OCI-M1 (cell line): Measurements from ENCODE around the gene PGA4.
A peak's percentile ranks its signal among the peaks of the same experiment; 100 is the strongest.
"Not testable (repeated sequence)": the region's sequence is repeated elsewhere in the genome, so short reads cannot be mapped to it uniquely, and the experiment has no call there.

ENCODE experiments used
- DNase-seq: peaks from one replicate; lab custom pipeline; 2025; lab: John Stamatoyannopoulos, UW

PGA4 gene

DNA sequence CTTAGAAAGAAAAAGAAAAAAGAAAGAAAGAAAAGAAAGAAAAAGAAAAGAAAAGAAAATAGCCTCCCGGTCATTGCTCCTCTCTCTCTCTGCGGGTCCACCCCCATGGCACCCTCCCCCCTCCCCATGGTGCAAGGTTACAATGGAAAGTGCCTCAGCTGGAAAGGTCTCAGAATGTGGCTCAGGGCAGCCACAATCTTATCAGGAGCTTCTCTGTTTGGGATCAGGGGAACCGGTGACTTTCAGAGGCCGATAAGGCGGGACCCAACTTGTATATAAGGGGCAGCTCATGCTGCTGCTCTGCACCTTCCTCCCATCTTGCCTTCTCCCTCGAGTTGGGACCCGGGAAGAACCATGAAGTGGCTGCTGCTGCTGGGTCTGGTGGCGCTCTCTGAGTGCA lies at the start of gene PGA4:
TSS of gene PGA4 (plus strand) at position 301 of the 400 bp plus-strand sequence. CDS start at position 355, 54 bp downstream.
- DNase-seq: not testable (repeated sequence)

- no peak for DNase-seq
Observed at GRCh38 chr11:61172356-61172755, 49.8 kb upstream of the PGA4 start.

DNA sequence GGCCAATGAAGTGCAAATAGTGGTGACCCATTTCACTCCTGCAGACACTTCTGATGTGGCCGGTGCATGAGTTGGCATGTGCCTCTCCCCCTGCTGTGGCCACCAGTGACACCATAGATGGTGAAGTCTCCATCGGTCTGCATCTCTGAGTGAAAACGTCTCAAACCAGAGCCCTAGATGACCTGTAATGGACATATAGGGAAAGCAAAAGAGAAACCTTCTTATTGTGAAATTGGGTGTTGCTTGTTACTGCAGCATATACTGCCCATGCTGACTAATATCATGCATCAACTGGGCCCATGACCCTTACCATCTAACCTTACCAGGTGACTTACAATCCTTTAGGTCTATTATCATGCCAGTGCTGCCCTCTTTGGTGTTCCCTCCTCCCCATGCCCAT lies 49.3 kb upstream of the PGA4 start:
- DNase-seq: no peak

- DNase-seq: peak; percentile 65
Observed at GRCh38 chr11:61173456-61173855, 48.7 kb upstream of the PGA4 start.

GRCh38 chr11:61174273-61174672 lies 47.9 kb upstream of the PGA4 start:
- no peak for DNase-seq

GRCh38 chr11:61174949-61175348 lies 47.2 kb upstream of the PGA4 start:
- DNase-seq: no peak

GRCh38 chr11:61176446-61176845 lies 45.7 kb upstream of the PGA4 start:
- no peak for DNase-seq

GRCh38 chr11:61180205-61180604 lies 41.9 kb upstream of the PGA4 start:
- DNase-seq: not testable (repeated sequence)

DNA sequence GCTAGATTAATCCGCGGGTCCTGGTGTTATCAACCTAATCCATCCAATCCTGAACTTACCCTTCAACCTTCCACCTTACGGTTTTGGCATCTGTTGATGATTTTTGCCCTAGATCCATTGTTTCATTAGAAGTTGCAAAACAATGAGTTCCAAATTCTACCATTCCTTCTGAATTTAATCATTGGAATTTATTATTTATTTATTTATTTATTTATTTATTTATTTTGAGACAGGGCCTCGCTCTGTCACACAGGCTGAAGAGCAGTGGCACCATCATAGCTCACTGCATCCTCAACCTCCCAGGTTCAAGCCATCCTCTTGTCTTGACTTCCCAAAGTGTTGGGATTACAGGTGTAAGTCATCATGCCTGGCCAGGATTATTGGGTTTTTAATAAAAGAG lies 40.7 kb upstream of the PGA4 start:
- no peak for DNase-seq

GRCh38 chr11:61183645-61184044 lies 38.5 kb upstream of the PGA4 start:
- DNase-seq: no peak

DNA sequence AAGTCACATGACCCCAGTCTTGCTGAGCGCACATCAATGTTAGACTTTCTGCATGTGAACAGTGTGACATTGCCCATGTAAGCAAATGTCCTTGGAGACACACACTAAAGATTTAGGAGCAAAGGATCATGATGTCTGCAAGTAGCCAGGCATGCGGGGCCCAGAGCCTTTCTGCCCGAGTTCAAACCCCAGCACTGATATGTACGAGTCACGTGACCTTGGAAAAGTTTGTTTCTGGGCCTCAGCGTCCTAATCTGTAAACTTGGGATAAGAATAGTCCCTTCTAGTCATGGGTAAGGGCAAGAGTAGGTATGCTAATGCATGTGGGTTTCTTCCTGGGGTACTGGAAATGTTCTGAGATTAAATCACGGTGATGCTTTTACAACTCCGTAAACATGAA lies 35.6 kb upstream of the PGA4 start:
- DNase-seq: no peak

DNA sequence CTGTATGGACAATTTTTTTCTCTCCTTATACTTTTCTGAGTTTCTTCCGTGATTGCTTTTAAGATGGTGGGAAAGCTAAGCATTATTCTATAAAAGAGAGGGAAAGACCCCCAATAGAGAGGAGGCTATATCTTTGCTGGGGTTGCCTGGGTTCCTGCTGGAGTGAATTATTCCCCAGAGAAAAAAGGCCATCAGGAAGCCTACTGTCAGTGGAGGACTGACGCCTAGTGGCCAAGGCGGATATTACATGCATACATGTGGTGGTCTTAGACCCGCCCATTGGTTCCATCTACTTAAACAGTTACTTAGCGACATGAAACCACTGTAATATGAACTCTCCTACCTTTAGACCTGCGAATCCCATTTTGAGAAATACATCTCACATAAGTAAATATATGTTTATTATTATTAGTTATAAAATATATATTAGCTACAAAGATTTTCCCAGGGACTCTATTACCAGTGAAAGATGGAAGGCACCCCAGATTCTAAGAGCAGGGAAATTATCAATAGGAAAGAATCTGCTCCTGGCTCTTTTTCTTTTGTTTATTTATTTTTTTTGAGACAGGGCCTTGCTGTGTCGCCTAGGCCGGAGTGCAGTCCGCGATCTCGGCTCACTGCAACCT lies 34.5 kb upstream of the PGA4 start:
- DNase-seq: peak; percentile 81

DNA sequence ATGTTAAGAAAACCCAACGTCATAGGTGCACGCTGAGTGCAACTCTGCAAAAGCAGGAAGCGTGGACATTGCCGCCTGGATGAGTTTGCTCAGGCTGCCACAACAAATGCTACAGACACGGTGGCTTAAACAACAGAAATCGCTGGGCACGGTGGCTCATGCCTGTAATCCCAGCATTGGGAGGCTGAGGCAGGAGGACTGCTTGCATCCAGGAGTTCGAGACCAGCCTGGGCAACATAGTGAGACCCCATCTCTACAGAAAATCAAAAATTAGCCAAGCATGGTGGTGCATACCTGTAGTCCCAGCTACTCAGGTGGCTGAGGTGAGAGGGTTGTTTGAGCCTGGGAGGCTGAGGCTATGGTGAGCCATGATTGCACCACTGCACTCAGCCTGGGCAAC lies 32.2 kb upstream of the PGA4 start:
- DNase-seq: no peak

DNA sequence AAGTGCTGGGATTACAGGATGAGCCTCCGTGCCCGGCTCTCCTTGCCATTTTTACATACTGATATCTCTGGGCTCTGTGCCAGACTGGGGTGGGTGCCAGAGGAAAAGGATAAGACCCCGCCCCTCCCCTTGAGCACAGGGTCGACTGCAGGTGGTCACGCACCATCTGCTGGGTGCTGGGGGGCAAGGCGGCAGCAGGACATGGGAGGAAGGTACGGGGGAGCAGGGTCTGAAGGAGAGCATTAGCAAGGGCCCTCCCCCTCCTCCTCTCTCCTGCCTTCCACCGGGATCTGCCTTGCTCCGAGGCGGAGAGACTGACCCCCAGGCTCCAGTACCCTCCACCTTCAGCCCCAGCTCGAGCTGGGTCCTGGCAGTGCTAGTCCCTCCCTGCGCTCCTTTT lies 28.6 kb upstream of the PGA4 start:
- no peak for DNase-seq

GRCh38 chr11:61194169-61194671 lies 27.9 kb upstream of the PGA4 start:
- no peak for DNase-seq

- no peak for DNase-seq
Observed at GRCh38 chr11:61194981-61195695, 27.0 kb upstream of the PGA4 start.

GRCh38 chr11:61195719-61196118 lies 26.4 kb upstream of the PGA4 start:
- no peak for DNase-seq

GRCh38 chr11:61198361-61198760 lies 23.8 kb upstream of the PGA4 start:
- DNase-seq: no peak

- DNase-seq: no peak
Observed at GRCh38 chr11:61198948-61199523, 23.1 kb upstream of the PGA4 start.

DNA sequence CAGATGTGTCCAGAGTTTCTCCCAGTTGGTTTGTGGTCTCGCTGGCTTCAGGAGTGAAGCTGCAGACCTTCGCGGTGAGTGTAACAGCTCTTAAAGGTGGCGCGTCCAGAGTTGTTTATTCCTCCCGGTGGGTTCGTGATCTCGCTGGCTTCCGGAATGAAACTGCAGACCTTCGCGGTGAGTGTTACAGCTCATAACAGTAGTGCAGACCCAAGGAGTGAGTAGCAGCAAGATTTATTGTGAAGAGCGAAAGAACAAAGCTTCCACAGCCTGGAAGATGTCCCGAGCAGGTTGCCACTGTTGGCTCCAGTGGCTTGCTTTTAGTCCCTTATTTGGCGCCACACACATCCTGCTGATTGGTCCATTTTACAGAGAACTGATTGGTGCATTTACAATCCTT lies 20.7 kb upstream of the PGA4 start:
- DNase-seq: no peak

DNA sequence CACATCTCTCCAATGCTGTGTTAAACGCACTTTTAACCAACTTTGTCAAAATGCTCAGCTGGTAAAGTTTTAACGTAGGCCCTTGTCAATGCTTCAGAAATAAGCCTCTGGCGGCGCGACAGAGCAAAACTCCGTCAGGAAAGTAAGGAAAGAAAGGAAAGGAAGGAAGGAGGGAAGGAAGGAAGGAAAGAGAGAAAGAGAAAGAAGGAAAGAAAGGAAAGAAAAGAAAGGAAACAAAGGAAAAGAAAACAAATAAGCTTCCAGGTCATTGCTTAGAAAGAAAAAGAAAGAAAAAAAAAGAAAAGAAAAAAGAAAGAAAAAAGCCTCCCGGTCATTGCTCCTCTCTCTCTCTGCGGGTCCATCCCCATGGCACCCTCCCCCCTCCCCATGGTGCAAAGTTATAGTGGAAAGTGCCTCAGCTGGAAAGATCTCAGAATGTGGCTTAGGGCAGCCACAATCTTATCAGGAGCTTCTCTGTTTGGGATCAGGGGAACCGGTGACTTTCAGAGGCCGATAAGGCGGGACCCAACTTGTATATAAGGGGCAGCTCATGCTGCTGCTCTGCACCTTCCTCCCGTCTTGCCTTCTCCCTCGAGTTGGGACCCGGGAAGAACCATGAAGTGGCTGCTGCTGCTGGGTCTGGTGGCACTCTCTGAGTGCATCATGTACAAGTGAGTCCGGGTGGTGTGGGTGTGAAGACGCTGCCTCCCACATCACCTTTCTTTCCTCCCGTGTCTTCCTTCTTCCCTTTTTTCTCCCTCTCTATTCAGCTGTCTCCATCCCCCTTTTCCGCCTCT lies 19.0 kb upstream of the PGA4 start, which contains the start of gene PGA3:
TSS of gene PGA3 (plus strand) at position 566 of the 797 bp plus-strand sequence. CDS start at position 616, 50 bp downstream.
- DNase-seq: peak; percentile 25

DNA sequence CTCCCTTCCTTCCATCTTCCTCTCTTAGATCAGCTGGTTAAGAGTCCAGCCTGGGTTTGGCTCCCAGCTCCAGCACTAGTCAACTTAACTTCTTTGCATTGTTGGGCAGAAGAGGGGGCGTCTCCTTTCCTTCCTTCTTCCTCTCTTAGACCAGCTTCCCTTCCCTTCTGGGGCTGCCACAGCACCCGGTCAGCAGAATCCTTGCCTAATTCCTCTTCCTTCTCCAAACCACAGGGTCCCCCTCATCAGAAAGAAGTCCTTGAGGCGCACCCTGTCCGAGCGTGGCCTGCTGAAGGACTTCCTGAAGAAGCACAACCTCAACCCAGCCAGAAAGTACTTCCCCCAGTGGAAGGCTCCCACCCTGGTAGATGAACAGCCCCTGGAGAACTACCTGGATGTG lies 18.3 kb upstream of the PGA4 start:
- not testable (repeated sequence) for DNase-seq
